HK-2 (cell line): ENCODE measurements around the gene WDR86.

Experiments used
- DNase-seq: peaks from one replicate; pipeline ENCODE4 v3.0.0-alpha.2; 2018; ENCODE audit not compliant: unreplicated experiment

The WDR86 gene

DNA sequence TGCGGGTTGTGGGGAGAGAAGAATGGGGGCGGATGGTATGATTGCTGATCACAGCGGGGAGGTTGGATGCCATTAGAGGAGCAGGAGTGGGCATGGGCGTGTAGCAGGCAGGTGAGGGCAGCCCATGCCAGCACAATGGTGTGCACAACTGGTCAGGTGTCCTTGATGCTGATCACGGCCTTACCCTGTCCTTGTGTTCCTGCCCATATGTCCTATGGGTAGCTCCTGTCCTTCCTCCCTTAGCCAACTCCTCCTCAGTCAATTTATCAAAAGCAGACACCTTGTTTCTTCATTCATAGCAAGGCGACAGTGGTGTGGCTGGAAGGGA, 30.7 kb downstream of the WDR86 start:
- DNase-seq, result no peak

GRCh38 chr7:151378496-151379192, 31.2 kb downstream of the WDR86 start:
- no peak for DNase-seq

GRCh38 chr7:151378011-151378410, 31.8 kb downstream of the WDR86 start:
- DNase-seq, result no peak

GRCh38 chr7:151377406-151377805, 32.4 kb downstream of the WDR86 start:
- DNase-seq, result no peak

DNA sequence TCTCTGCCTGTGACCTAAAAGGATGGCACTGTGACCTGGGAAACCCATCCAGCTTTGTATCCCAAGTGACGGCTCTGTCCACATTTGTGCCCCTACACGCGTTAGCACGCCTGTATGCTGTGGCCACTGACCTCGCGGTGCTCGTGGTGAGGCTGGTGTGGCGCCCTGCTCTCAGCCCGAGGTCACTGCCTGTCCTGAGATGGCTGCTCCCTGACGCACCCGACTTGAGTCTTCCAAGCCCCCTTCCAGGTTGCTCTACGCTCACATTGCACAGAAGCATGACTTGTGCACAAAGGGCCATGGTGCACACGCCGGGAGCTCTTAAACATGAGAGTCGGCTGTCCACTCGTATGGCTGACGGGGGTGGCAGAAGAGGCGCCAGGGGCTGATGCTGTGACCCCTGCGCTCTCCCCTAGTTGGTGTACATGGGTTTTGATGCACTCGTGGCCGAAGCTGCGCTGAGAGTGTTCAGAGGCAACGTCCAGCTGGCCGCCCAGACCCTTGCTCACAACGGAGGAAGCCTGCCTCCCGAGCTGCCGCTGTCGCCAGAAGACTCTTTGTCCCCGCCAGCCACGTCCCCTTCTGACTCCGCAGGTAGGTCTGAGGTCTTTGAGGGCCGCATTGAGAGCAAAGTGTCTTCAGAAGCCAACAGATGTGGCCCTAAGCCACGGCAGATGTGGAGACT, 33.5 kb downstream of the WDR86 start:
- DNase-seq, result no peak

- no peak for DNase-seq
Measured at GRCh38 chr7:151375530-151376217, 34.2 kb downstream of the WDR86 start.

DNA sequence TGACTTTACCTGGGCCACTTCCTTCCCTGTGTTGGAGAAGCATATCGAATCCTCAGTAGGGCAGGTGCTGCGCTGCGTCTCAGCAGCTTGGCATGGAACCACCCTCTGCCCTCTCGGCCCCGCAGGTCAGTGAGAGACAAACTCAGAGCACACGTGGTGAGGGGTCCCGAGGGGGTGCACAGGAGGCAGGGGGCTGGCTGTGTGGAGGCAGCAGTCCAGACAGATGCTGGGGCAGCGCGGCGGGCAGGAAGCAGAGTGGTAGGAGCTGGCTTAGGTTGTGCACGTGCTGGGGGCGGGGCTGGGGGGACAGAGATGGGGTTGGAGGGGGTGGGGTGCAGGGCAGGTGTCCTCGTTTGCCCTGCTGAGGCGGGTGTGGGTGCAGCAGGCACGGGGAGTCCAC, 35.1 kb downstream of the WDR86 start:
- no peak for DNase-seq

DNA sequence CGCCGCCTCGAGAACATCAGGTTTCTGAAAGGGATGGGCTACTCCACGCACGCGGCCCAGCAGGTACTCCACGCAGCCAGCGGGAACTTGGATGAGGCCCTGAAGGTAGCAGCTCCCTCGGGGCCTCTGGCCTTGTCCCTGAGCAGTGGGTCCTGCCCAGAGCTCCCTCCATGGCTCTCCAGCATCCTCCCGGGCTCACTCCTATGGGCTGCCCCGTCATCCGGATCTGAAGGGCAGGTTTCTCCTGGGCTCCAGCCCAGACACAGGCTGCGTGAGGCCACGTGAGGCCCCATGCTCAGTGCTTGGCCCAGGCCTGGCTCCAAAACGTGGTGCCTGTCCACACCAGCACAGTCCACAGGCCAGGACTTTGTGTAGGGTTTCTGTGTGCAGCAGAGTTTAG, 35.7 kb downstream of the WDR86 start:
- DNase-seq, result no peak

- no peak for DNase-seq
Measured at GRCh38 chr7:151373599-151373998, 36.2 kb downstream of the WDR86 start.

GRCh38 chr7:151372612-151373265, 37.1 kb downstream of the WDR86 start:
- no peak for DNase-seq

- DNase-seq, result no peak
Measured at GRCh38 chr7:151371266-151371665, 38.6 kb downstream of the WDR86 start.

DNA sequence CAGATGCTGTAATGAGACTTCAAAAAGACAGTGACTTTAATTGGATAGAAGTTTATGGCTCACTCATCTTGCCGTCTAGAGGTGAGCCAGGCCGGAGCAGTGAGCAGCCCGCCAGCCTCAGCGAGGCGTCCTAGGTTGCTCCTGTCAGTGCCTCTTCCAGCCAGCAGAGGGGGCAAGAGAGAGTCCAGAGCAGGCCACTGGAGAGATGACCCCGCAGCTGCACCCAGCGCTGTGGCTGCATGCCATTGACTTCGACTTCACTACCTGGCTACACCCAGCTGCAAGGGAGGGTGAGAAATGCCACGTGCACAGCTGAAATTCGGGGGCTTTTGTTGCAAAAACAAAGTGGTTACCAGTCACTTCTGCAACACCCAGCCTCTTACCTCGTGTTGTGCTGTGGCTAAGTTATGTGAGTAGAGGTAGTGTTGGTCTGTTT, 41.7 kb downstream of the WDR86 start:
- DNase-seq, result peak; percentile 86

GRCh38 chr7:151367284-151367683, 42.6 kb downstream of the WDR86 start:
- no peak for DNase-seq

- no peak for DNase-seq
Measured at GRCh38 chr7:151366880-151367222, 43.0 kb downstream of the WDR86 start.

GRCh38 chr7:151366166-151366879, 43.5 kb downstream of the WDR86 start:
- DNase-seq, result no peak

- no peak for DNase-seq
Measured at GRCh38 chr7:151363182-151363581, 46.7 kb downstream of the WDR86 start.

DNA sequence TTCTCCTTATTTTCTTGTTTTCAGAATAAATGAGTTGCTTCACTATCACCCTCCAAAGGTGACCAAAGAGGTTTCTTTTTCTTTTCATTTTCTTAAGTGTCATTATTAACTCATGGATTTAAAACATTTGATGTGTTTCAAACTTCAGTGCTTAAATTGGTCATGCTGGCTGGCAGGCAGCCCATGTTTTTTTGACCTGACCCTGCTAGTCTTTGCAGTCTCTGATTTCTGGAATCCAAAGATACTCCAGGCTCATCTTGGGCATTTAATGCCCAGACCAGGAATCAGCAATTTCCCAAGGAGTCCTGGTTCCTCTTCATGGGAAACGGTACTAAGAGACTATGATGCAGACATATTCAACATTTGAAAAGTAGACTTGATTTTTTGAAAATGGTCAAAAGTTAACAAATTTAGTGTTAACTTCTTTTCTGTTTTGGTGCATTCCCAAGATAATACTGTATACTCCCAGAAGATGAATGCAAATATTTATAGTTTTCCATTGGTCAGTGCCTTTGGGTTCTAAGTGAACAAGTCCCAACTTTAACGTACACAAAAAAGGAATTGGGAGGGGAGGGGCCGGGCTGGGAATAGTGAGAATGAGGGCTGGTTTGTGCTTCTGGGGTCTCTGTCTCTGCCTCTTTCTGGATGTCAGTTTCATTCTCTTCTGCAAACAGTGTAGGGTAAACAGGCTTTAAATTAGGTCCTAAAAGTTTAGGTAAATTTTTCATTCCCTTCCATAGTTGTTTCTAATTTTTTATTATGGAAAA, 48.5 kb downstream of the WDR86 start:
- DNase-seq, result no peak

DNA sequence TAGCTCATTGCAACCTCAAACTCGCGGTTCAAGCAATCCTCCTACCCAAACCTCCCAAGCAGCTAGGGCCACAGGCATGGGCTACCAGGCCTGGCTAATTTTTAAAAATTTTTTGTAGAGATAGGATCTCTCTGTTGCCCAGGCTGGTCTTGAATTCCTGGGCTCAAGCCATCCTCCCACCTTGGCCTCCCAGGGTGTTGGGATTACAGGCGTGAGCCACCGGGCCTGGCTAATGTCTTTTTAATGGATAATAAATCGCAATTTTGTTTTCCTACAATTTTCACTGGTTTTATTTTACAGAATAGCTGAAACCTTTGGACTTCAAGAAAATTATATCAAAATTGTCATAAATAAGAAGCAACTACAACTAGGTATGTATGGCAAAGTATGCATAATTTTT, 57.3 kb downstream of the WDR86 start:
- no peak for DNase-seq

- DNase-seq, result no peak
Measured at GRCh38 chr7:151351967-151352366, 57.9 kb downstream of the WDR86 start.

DNA sequence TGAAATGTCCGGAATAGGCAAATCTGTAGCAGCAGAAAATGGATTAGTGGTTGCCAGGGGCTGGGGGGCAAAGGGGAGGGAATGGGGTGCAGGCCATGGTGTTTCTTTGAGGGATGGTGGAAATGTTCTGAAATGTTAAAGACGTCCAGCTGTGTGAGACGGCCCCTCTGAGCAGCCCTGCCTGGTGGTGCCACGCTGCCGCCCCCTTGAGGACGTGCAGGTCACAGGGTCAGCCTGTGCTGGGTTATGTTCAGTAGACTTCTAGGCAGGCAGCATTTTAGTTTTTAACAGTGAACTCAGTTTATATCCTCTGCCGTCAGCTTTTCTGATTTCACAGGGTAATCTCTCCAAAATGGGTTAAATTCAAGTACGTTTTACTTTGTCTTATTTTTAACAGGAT, 58.8 kb downstream of the WDR86 start:
- DNase-seq, result peak; percentile 32

DNA sequence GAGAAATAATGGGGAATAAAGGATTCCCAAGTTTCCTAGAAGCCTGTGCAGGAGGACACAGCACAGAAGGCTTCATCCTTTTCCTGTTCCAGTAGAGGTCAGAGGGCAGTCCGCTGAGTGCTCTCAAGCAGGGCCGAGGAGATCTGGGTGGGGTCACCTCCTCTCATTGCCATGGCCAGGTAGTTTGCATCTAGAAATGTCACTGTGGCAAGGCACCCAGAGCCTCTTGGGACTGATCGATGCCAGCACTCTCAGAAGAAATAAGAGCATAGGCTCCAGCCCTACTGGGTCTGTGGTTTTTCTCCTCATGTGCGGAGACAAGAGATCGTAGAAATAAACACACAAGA, 60.4 kb downstream of the WDR86 start:
- no peak for DNase-seq
